DOHH2 (cell line): ENCODE data around the gene GRID1.

ENCODE experiments used
- CTCF ChIP-seq: fragments of 200-600 bp; sonication (generic); IDR thresholded peaks from one replicate; pipeline ENCODE4 v1.5.1; 2014; ENCODE audit warnings: antibody characterized with exemption, mild to moderate bottlenecking, low read depth, low read length; ENCODE audit not compliant: poor library complexity, severe bottlenecking
- EZH2phosphoT487 ChIP-seq: fragments of 200-600 bp; sonication (generic); IDR thresholded peaks from 2 replicates; pipeline ENCODE4 v1.6.1; 2017; ENCODE audit warnings: borderline replicate concordance, mild to moderate bottlenecking, antibody characterized with exemption, low read length, moderate library complexity, mixed read lengths

DNA sequence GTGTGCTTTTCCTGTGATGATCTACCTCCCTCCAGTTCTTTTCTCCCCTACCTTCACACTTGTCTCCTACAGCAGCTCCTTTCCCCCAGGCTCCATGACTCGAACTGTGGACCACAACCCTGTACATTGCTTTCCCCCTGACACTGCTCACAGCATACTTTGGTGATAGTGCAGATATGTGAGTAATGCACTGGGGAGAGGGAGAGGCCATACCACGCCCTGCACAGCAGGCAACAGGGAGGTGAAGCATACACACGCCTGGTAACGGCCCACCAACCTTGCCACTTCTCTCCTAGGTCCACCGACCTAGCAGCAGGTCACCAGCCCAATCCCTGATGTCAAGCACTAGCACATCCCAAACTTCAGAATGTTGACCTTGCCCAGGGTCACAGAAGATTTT is 238.2 kb downstream of the GRID1 start:
- no peak for TF ChIP-seq CTCF
- TF ChIP-seq EZH2phosphoT487, result no peak
